GM23338 (cell line): ENCODE data around the gene FOXF1. TPM values are rescaled to one million over a fixed set of nuclear protein-coding genes. Genes with fewer than 3 reads are reported as not detected.

Experiments used
- ATAC-seq: fragments of 200-7000 bp; cut with Tn5 transposase; 3 replicates; pipeline ENCODE4 v1.9.1; 2020
- DNase-seq: peaks from one replicate; pipeline ENCODE4 v3.0.0-alpha.2; 2015; ENCODE audit warnings: low spot score
- H2AFZ ChIP-seq: fragments of 200-600 bp; sonication (generic); 2 replicates; pipeline ENCODE4 v1.8.0; 2016; ENCODE audit warnings: antibody characterized with exemption, mild to moderate bottlenecking, moderate library complexity
- H3F3A ChIP-seq: fragments of 200-600 bp; sonication (generic); replicated peaks from 2 replicates; pipeline ENCODE4 v1.8.0; 2017; ENCODE audit warnings: antibody characterized with exemption, mixed run types, low read depth
- H3K27ac ChIP-seq: fragments of 200-600 bp; sonication (generic); 2 replicates; pipeline ENCODE4 v1.6.1; 2016; ENCODE audit warnings: low read depth
- H3K27me3 ChIP-seq: fragments of 200-600 bp; sonication (generic); 2 replicates; pipeline ENCODE4 v1.8.0; 2016; ENCODE audit warnings: mild to moderate bottlenecking, mixed run types, moderate library complexity; ENCODE audit not compliant: insufficient read depth
- H3K36me3 ChIP-seq: fragments of 200-600 bp; sonication (generic); 2 replicates; pipeline ENCODE4 v1.8.0; 2016; ENCODE audit warnings: mild to moderate bottlenecking; ENCODE audit not compliant: insufficient read depth
- H3K4me1 ChIP-seq: fragments of 200-600 bp; sonication (generic); 2 replicates; pipeline ENCODE4 v1.8.0; 2016; ENCODE audit warnings: mild to moderate bottlenecking, moderate library complexity; ENCODE audit not compliant: insufficient read depth
- H3K4me2 ChIP-seq: fragments of 200-600 bp; sonication (generic); 2 replicates; pipeline ENCODE4 v1.7.1; 2017; ENCODE audit warnings: mixed run types
- H3K4me3 ChIP-seq: fragments of 200-600 bp; sonication (generic); 2 replicates; pipeline ENCODE4 v1.6.1; 2016; ENCODE audit warnings: mixed run types
- H3K79me2 ChIP-seq: fragments of 200-600 bp; sonication (generic); replicated peaks from 2 replicates; pipeline ENCODE4 v1.8.0; 2017; ENCODE audit warnings: mild to moderate bottlenecking; ENCODE audit not compliant: insufficient read depth
- H3K9me2 ChIP-seq: fragments of 200-600 bp; sonication (generic); 2 replicates; pipeline ENCODE4 v1.8.0; 2017; ENCODE audit not compliant: insufficient read depth
- H4K20me1 ChIP-seq: fragments of 200-600 bp; sonication (generic); replicated peaks from 2 replicates; pipeline ENCODE4 v1.8.0; 2017; ENCODE audit warnings: mild to moderate bottlenecking; ENCODE audit not compliant: insufficient read depth
- H3K27ac Mint-ChIP-seq: 2 replicates; pipeline ENCODE4 v1.8.0; 2020; ENCODE audit warnings: inconsistent platforms, mild to moderate bottlenecking, moderate library complexity, mixed read lengths
- H3K27me3 Mint-ChIP-seq: 3 replicates; pipeline ENCODE4 v1.8.0; 2022; ENCODE audit warnings: low read depth, mild to moderate bottlenecking, moderate library complexity, mixed read lengths, inconsistent platforms; ENCODE audit not compliant: insufficient read depth, poor library complexity
- H3K36me3 Mint-ChIP-seq: 3 replicates; pipeline ENCODE4 v1.8.0; 2021; ENCODE audit warnings: low read depth, mild to moderate bottlenecking, inconsistent platforms, moderate library complexity, mixed read lengths
- H3K4me1 Mint-ChIP-seq: 3 replicates; pipeline ENCODE4 v1.8.0; 2020; ENCODE audit warnings: mild to moderate bottlenecking, inconsistent platforms, mixed read lengths
- H3K4me3 Mint-ChIP-seq: 3 replicates; pipeline ENCODE4 v1.8.0; 2021; ENCODE audit warnings: moderate library complexity, mild to moderate bottlenecking, inconsistent platforms, mixed read lengths
- H3K9me3 Mint-ChIP-seq: 3 replicates; pipeline ENCODE4 v1.8.0; 2020; ENCODE audit warnings: moderate library complexity, mild to moderate bottlenecking, inconsistent platforms, mixed read lengths
- ETS1 ChIP-seq: IDR thresholded peaks from 2 replicates; pipeline ENCODE4 v1.6.1; 2016; ENCODE audit warnings: antibody characterized with exemption
- EZH2 ChIP-seq: fragments of 200-600 bp; sonication (generic); IDR thresholded peaks from one replicate; pipeline ENCODE4 v1.8.0; 2017; ENCODE audit warnings: antibody characterized with exemption, mild to moderate bottlenecking, low read depth; ENCODE audit not compliant: unreplicated experiment
- EZH2phosphoT487 ChIP-seq: fragments of 200-600 bp; sonication (generic); IDR thresholded peaks from one replicate; pipeline ENCODE4 v1.8.1; 2018; ENCODE audit warnings: antibody characterized with exemption; ENCODE audit not compliant: unreplicated experiment
- JUNB ChIP-seq: IDR thresholded peaks from one replicate; pipeline ENCODE4 v1.6.1; 2016; ENCODE audit warnings: antibody characterized with exemption; ENCODE audit not compliant: unreplicated experiment
- POLR2AphosphoS5 ChIP-seq: IDR thresholded peaks from 2 replicates; pipeline ENCODE4 v1.6.1; 2016; ENCODE audit warnings: antibody characterized with exemption, low read depth
- ZNF331 ChIP-seq: fragments of 250-450 bp; sonication (Bioruptor Pico); IDR thresholded peaks from 2 replicates; pipeline ENCODE4 v1.5.0; 2020; ENCODE audit warnings: low read depth, mild to moderate bottlenecking, moderate library complexity
- polyA plus RNA-seq: library from polyadenylated mRNA; unstranded; fragments of >200 nt; fragmentation: Nextera tagmentation; extraction: Ambion mirVana; gene quantifications from 2 replicates; pipeline ENCODE4 v1.2.1, GENCODE V29; 2016
- total RNA-seq: library from RNA; depleted of rRNA; stranded (reverse); fragments of >200 nt; shearing (Covaris generic); gene quantifications from 2 replicates; pipeline ENCODE4 v1.2.3, GENCODE V29; 2014
- TF ChIP-seq, protein P1 (sequence below): fragments of 250-450 bp; sonication (Bioruptor Pico); IDR thresholded peaks from 2 replicates; pipeline ENCODE4 v1.5.0; 2020; ENCODE audit warnings: mild to moderate bottlenecking, moderate library complexity

FOXF1 gene
- total and polyA plus RNA-seq, 2 experiments from 2014 or later, result 0.10 to 0.15 TPM

- TF ChIP-seq, protein P1, sequence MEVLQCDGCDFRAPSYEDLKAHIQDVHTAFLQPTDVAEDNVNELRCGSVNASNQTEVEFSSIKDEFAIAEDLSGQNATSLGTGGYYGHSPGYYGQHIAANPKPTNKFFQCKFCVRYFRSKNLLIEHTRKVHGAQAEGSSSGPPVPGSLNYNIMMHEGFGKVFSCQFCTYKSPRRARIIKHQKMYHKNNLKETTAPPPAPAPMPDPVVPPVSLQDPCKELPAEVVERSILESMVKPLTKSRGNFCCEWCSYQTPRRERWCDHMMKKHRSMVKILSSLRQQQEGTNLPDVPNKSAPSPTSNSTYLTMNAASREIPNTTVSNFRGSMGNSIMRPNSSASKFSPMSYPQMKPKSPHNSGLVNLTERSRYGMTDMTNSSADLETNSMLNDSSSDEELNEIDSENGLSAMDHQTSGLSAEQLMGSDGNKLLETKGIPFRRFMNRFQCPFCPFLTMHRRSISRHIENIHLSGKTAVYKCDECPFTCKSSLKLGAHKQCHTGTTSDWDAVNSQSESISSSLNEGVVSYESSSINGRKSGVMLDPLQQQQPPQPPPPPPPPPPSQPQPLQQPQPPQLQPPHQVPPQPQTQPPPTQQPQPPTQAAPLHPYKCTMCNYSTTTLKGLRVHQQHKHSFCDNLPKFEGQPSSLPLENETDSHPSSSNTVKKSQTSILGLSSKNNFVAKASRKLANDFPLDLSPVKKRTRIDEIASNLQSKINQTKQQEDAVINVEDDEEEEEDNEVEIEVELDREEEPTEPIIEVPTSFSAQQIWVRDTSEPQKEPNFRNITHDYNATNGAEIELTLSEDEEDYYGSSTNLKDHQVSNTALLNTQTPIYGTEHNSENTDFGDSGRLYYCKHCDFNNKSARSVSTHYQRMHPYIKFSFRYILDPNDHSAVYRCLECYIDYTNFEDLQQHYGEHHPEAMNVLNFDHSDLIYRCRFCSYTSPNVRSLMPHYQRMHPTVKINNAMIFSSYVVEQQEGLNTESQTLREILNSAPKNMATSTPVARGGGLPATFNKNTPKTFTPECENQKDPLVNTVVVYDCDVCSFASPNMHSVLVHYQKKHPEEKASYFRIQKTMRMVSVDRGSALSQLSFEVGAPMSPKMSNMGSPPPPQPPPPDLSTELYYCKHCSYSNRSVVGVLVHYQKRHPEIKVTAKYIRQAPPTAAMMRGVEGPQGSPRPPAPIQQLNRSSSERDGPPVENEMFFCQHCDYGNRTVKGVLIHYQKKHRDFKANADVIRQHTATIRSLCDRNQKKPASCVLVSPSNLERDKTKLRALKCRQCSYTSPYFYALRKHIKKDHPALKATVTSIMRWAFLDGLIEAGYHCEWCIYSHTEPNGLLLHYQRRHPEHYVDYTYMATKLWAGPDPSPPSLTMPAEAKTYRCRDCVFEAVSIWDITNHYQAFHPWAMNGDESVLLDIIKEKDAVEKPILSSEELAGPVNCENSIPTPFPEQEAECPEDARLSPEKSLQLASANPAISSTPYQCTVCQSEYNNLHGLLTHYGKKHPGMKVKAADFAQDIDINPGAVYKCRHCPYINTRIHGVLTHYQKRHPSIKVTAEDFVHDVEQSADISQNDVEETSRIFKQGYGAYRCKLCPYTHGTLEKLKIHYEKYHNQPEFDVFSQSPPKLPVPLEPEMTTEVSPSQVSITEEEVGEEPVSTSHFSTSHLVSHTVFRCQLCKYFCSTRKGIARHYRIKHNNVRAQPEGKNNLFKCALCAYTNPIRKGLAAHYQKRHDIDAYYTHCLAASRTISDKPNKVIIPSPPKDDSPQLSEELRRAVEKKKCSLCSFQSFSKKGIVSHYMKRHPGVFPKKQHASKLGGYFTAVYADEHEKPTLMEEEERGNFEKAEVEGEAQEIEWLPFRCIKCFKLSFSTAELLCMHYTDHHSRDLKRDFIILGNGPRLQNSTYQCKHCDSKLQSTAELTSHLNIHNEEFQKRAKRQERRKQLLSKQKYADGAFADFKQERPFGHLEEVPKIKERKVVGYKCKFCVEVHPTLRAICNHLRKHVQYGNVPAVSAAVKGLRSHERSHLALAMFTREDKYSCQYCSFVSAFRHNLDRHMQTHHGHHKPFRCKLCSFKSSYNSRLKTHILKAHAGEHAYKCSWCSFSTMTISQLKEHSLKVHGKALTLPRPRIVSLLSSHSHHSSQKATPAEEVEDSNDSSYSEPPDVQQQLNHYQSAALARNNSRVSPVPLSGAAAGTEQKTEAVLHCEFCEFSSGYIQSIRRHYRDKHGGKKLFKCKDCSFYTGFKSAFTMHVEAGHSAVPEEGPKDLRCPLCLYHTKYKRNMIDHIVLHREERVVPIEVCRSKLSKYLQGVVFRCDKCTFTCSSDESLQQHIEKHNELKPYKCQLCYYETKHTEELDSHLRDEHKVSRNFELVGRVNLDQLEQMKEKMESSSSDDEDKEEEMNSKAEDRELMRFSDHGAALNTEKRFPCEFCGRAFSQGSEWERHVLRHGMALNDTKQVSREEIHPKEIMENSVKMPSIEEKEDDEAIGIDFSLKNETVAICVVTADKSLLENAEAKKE, result no peak
These were observed 2.0 kb upstream of the FOXF1 start (continued) for GRCh38 chr16:86508028-86508946.

DNA sequence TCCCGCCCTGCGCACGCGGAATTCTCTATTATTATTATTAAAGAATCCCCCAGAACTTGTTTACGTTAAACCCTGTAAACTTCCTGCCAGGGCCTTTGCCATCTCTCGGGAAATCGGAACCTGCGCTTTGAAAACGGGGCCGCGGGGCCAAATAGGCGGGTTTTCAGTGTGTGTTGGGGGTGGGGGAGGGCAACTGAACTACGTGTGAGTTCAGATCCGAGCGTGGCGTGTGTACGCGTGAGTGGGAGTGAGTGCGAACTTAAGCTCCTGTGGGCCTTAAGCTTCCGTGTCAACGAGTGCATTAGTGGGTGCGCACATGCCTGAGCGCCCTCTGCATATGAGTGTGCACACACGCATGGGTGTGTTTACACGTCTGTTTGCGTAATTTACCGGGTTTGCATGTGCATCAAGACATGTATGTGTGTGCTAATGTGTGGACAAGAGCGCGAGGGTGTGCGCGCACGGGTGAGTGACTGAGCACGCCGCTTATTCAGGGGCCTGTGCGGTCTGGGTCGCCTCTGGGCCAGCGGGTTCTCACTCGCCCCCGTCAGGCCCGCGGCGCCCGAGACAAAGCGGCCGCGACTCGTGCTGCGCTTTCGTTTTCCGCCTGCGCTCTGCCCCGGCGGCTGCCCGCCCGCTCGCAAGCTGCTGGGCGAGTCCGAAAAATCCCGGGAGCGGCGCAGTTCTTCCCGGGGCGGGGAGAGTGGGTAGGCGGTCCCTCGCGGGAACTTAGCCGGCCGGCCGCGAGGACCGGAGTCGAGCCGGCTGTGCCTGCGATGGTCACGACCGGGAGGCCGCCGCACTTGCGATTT, 1.2 kb upstream of the FOXF1 start:
- Histone ChIP-seq H3K4me3 (peak overlapping the region; percentile 55), H4K20me1 (peaks cover 26% of the 10 kb centered on the region), H3K9me2 (no peaks in the 10 kb centered on the region), H3F3A (0 out of 2 replicates have a peak, but pooled peaks cover 11% of the 10 kb centered on the region), H3K79me2 (no peaks in the 10 kb centered on the region), H3K4me1 (peaks cover 29% of the 10 kb centered on the region), H3K27me3 (peaks cover 100% of the 10 kb centered on the region), H3K27ac (no peak overlapping the region), H2AFZ (peak overlapping the region; percentile 72), H3K4me2 (peak overlapping the region; percentile 79), H3K36me3 (no peaks in the 10 kb centered on the region)
- peaks cover 47% of the 10 kb centered on the region for H3K4me1 Mint-ChIP-seq
- peak overlapping the region; percentile 64 for H3K4me3 Mint-ChIP-seq
- H3K36me3 Mint-ChIP-seq, result no peaks in the 10 kb centered on the region; the same call in 2 of the 3 replicates
- H3K27ac Mint-ChIP-seq, result no peak overlapping the region
- peak; percentile 11 for ATAC-seq
- DNase-seq, result peak; percentile 63
- peaks cover 11% of the 10 kb centered on the region; the same call in 2 of the 3 replicates for H3K9me3 Mint-ChIP-seq
- peaks cover 94% of the 10 kb centered on the region for H3K27me3 Mint-ChIP-seq
- no peak for TF ChIP-seq ETS1
- TF ChIP-seq EZH2phosphoT487, result peak; percentile 91
- TF ChIP-seq ZNF331, result no peak
- TF ChIP-seq EZH2, result peak; percentile 98
- no peak for TF ChIP-seq JUNB
- no peak for TF ChIP-seq POLR2AphosphoS5
